Stomach smooth muscle (tissue), 2 donors: ENCODE results near the gene SSH3.
A peak's percentile ranks its signal among the peaks of the same experiment; 100 is the strongest.

Source experiments
- H3K27ac ChIP-seq: one replicate; pipeline ENCODE4 v1.7.0; 2013; ENCODE audit warnings: mild to moderate bottlenecking, low read length, inconsistent platforms
- H3K27me3 ChIP-seq, 2 donors: one replicate each; pipeline ENCODE4 v1.7.0; 2013; ENCODE audit warnings: low read length in 2 of 2; ENCODE audit not compliant: insufficient read depth in 2 of 2, control insufficient read depth in 1 of 2
- H3K36me3 ChIP-seq, 2 donors: one replicate each; pipeline ENCODE4 v1.7.0; 2013; ENCODE audit warnings: low read length in 2 of 2; ENCODE audit not compliant: control insufficient read depth in 2 of 2, insufficient read depth in 2 of 2
- H3K4me1 ChIP-seq: one replicate; pipeline ENCODE4 v1.7.0; 2013; ENCODE audit warnings: low read length; ENCODE audit not compliant: control insufficient read depth, insufficient read depth
- H3K4me3 ChIP-seq, 2 donors: one replicate each; pipeline ENCODE4 v1.7.0; 2013; ENCODE audit warnings: low read length in 2 of 2
- H3K9ac ChIP-seq, 2 donors: one replicate each; pipeline ENCODE4 v1.7.0; 2013; ENCODE audit warnings: low read length in 2 of 2, mild to moderate bottlenecking in 1 of 2
- H3K9me3 ChIP-seq, 2 donors: one replicate each; pipeline ENCODE4 v1.7.0; 2013; ENCODE audit warnings: low read length in 2 of 2; ENCODE audit not compliant: control insufficient read depth in 2 of 2
- donor health status: healthy.
- donor health status: Pancreatic carcinoma.

The SSH3 gene

DNA sequence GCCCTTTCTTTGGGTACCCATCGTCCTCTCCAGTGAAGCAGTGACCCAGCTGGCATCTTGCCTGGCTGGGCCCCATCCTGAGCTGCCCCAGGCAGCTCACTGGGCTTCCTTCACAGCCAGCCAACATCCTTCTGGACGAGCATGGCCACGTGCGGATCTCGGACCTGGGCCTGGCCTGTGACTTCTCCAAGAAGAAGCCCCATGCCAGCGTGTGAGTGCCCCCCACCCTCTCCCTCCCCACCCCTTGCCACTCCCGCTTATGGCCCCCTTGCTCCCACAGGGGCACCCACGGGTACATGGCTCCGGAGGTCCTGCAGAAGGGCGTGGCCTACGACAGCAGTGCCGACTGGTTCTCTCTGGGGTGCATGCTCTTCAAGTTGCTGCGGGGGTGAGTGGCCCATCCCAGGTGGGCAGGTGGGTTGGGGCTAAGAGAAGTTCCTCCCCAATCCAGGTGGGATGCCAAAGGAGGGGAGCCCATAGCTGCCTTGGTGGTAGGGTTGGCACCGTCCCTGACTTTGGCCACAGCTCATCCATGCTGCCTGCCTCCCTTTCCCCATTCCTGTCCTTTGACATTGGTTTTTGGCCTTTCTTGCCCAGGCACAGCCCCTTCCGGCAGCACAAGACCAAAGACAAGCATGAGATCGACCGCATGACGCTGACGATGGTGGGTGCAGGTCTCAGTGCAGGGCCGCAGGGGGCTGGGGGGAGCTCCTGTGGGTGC, 21.0 kb upstream of the SSH3 start:
- H3K27ac ChIP-seq = no peak overlapping the region

DNA sequence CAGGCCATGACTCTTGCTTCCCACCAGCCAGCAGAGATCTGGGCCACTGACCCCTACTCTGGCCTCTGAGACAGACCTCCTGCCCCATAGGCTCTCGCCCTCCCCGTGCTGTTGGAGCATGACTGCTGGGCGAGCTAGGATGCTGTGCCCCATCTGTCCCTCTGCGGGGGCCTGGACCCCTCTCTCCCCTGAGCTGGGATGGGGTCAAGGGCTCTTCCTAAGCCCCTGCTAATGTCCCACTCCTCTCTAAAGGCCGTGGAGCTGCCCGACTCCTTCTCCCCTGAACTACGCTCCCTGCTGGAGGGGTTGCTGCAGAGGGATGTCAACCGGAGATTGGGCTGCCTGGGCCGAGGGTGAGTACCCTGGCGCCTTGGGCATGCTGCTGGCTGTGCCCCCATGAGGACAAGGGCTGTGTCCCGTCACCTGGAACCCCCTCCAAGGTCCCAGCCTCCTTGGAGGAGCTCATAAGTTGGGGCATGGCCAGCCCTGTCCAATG, 20.4 kb upstream of the SSH3 start:
- peaks cover 55 to 60% of the 10 kb centered on the region in 2 donors for H3K36me3 ChIP-seq
- H3K9ac ChIP-seq = no peak overlapping the region
- H3K9me3 ChIP-seq = no peaks in the 10 kb centered on the region
- no peak overlapping the region for H3K4me3 ChIP-seq
- H3K4me1 ChIP-seq = peaks cover 38% of the 10 kb centered on the region
- H3K27ac ChIP-seq = no peak overlapping the region
- H3K27me3 ChIP-seq = no peaks in the 10 kb centered on the region

More for the DNA sequence above, 21.0 kb upstream of the SSH3 start:
- peaks cover 55 to 60% of the 10 kb centered on the region in 2 donors for H3K36me3 ChIP-seq
- H3K9ac ChIP-seq = no peak overlapping the region
- H3K9me3 ChIP-seq = no peaks in the 10 kb centered on the region
- H3K27me3 ChIP-seq = no peaks in the 10 kb centered on the region
- H3K4me1 ChIP-seq = peaks cover 38% of the 10 kb centered on the region
- no peak overlapping the region for H3K4me3 ChIP-seq

- Histone ChIP-seq H3K9ac (no peak overlapping the region), H3K9me3 (no peaks in the 10 kb centered on the region), H3K4me1 (peaks cover 38% of the 10 kb centered on the region), H3K4me3 (no peak overlapping the region), H3K27ac (no peak overlapping the region), H3K27me3 (no peaks in the 10 kb centered on the region), H3K36me3 (peaks cover 55 to 60% of the 10 kb centered on the region in 2 donors)
Measured at GRCh38 chr11:67283481-67283963, 19.8 kb upstream of the SSH3 start.

GRCh38 chr11:67284811-67285540, 18.4 kb upstream of the SSH3 start:
- Histone ChIP-seq H3K4me1 (peaks cover 34% of the 10 kb centered on the region), H3K4me3 (no peak overlapping the region)

DNA sequence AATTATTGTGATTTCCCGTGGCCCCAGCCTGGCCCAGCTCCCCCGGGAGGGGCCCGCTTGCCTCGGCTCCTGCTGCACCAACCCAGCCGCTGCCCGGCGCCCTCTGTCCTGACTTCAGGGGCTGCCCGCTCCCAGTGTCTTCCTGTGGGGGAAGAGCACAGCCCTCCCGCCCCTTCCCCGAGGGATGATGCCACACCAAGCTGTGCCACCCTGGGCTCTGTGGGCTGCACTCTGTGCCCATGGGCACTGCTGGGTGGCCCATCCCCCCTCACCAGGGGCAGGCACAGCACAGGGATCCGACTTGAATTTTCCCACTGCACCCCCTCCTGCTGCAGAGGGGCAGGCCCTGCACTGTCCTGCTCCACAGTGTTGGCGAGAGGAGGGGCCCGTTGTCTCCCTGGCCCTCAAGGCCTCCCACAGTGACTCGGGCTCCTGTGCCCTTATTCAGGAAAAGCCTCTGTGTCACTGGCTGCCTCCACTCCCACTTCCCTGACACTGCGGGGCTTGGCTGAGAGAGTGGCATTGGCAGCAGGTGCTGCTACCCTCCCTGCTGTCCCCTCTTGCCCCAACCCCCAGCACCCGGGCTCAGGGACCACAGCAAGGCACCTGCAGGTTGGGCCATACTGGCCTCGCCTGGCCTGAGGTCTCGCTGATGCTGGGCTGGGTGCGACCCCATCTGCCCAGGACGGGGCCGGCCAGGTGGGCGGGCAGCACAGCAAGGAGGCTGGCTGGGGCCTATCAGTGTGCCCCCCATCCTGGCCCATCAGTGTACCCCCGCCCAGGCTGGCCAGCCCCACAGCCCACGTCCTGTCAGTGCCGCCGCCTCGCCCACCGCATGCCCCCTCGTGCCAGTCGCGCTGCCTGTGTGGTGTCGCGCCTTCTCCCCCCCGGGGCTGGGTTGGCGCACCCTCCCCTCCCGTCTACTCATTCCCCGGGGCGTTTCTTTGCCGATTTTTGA, 17.5 kb upstream of the SSH3 start:
- no peaks in the 10 kb centered on the region for H3K9me3 ChIP-seq
- peak overlapping the region; percentile 31 for H3K27ac ChIP-seq
- H3K4me3 ChIP-seq = no peak overlapping the region
- H3K9ac ChIP-seq = peak overlapping the region in 1 of 2 donors; percentile 18
- H3K27me3 ChIP-seq = no peaks in the 10 kb centered on the region
- H3K36me3 ChIP-seq = peaks cover 39 to 42% of the 10 kb centered on the region in 2 donors
- peaks cover 42% of the 10 kb centered on the region for H3K4me1 ChIP-seq

More at GRCh38 chr11:67284811-67285540, 18.4 kb upstream of the SSH3 start:
- Histone ChIP-seq H3K27ac (no peak overlapping the region), H3K36me3 (peaks cover 48% of the 10 kb centered on the region in 2 donors), H3K9me3 (no peaks in the 10 kb centered on the region), H3K9ac (no peak overlapping the region), H3K27me3 (no peaks in the 10 kb centered on the region)

DNA sequence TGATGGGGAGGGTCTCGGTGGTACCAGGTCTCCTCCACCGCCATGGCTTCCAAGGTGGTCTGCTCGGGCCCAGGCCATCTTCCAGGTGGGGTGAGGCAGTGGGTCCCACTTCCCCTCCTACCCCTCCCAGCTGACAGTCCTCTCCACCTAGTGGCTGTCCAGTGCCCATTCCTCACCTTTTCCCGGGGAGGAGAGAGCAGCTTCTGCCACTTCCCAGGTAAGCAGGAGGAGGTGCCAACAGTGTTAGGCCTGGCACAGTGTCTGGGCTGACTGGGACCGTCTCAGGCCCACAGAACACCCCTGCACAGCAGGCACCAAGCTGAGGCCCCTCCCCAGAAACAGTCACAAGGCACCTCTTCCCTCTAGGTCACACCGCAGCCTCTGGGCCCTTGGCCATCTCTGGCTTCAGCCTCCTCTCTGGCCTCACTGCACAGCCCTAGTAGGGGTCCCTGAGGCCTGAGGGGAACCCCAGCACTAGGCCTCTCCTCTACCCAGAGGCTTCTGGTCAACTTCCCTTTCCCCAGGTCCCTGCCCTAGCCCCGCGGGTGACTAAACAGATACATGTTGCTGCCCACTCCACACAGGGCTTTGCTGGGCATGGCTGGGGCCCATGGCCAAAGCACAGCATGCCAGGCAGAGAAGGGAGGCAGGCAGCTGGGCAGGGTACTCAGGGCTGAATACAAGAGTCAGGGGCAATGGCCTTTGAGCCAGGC, 16.6 kb upstream of the SSH3 start:
- H3K9ac ChIP-seq = peak overlapping the region; percentile 18 to 94
- H3K4me3 ChIP-seq = no peak overlapping the region

DNA sequence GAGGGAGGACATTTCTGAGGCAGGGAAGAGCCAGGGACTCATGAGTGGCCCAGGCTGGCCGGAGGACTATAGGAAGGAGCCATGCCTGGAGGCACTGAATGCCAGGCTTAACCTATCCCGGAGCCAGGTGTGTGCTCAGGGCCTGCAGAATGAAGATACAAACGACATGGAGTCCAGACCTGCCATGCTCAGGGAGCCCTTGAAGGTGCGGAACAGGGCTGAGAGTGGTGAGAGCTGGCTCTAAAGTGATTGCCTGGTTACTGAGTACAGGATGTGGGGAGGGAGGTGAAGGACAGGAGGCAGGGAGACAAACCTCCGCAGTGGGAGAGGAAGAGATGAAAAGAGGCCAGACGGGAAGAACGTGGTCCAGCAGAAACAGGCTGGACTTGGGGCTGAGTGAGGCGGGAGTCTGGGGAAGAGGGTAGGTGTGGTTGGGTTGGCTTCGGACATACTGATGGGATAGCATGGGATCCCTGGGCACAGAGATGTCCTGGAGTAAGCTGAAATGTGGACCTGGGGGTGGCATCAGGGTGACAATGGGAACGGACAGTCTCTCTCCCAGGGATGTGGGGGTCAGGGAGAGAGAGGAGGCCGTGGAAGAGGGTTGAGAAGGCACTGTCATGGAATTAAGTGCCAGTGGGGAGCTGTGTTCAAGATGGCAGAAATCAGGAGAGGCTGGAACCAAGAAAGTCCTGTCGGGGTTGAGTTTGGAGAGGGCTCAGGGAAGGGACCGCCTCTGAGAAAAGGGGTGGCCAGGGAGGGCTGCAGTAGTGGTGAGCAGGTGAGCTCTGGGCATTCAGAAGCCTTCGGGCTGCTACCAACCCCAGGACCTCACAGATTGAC, 15.8 kb upstream of the SSH3 start:
- no peaks in the 10 kb centered on the region for H3K27me3 ChIP-seq
- H3K36me3 ChIP-seq = peaks cover 27 to 37% of the 10 kb centered on the region in 2 donors
- peak overlapping the region; percentile 71 to 84 for H3K4me3 ChIP-seq
- peaks cover 43% of the 10 kb centered on the region for H3K4me1 ChIP-seq
- H3K9ac ChIP-seq = peak overlapping the region; percentile 88 to 94
- H3K9me3 ChIP-seq = no peaks in the 10 kb centered on the region
- H3K27ac ChIP-seq = peak overlapping the region; percentile 98

More for the DNA sequence above, 16.6 kb upstream of the SSH3 start:
- peaks cover 32 to 40% of the 10 kb centered on the region in 2 donors for H3K36me3 ChIP-seq
- no peaks in the 10 kb centered on the region for H3K27me3 ChIP-seq
- peaks cover 45% of the 10 kb centered on the region for H3K4me1 ChIP-seq
- no peaks in the 10 kb centered on the region for H3K9me3 ChIP-seq
- peak overlapping the region; percentile 98 for H3K27ac ChIP-seq

DNA sequence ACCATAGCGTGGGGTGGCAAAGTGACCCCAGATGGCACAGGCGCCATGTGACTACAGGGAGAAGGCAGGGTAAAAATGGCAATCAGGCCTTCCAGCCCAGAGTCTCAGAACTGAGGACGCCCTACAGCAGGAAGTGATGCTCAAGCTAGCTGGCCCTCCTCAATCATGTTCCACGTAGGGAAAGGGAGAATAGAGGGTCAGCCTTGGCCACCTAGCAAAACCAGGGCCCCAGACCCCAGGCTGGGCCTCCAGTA, 15.2 kb upstream of the SSH3 start:
- peak overlapping the region; percentile 98 for H3K27ac ChIP-seq
- peaks cover 22 to 32% of the 10 kb centered on the region in 2 donors for H3K36me3 ChIP-seq
- no peaks in the 10 kb centered on the region for H3K27me3 ChIP-seq
- no peaks in the 10 kb centered on the region for H3K9me3 ChIP-seq
- H3K9ac ChIP-seq = peak overlapping the region; percentile 88 to 94
- peak overlapping the region; percentile 71 to 84 for H3K4me3 ChIP-seq
- H3K4me1 ChIP-seq = peaks cover 39% of the 10 kb centered on the region

- Histone ChIP-seq H3K27ac (peak overlapping the region; percentile 98), H3K9ac (peak overlapping the region; percentile 88 to 94), H3K4me1 (peaks cover 39% of the 10 kb centered on the region), H3K4me3 (peak overlapping the region; percentile 71 to 84), H3K36me3 (peaks cover 17 to 27% of the 10 kb centered on the region in 2 donors), H3K27me3 (no peaks in the 10 kb centered on the region), H3K9me3 (no peaks in the 10 kb centered on the region)
Measured at GRCh38 chr11:67288452-67289225, 14.7 kb upstream of the SSH3 start.
